Bladder microvascular endothelial cell (primary cell): ENCODE measurements around the gene SF3B1. TPM values are rescaled to one million over a fixed set of nuclear protein-coding genes. Genes with fewer than 3 reads are reported as not detected.

Experiments
- total RNA-seq: library from RNA; depleted of rRNA; stranded (reverse); fragments of >200 nt; gene quantifications from 2 replicates; pipeline ENCODE4 v1.2.3, GENCODE V29; 2014

Gene SF3B1, protein sequence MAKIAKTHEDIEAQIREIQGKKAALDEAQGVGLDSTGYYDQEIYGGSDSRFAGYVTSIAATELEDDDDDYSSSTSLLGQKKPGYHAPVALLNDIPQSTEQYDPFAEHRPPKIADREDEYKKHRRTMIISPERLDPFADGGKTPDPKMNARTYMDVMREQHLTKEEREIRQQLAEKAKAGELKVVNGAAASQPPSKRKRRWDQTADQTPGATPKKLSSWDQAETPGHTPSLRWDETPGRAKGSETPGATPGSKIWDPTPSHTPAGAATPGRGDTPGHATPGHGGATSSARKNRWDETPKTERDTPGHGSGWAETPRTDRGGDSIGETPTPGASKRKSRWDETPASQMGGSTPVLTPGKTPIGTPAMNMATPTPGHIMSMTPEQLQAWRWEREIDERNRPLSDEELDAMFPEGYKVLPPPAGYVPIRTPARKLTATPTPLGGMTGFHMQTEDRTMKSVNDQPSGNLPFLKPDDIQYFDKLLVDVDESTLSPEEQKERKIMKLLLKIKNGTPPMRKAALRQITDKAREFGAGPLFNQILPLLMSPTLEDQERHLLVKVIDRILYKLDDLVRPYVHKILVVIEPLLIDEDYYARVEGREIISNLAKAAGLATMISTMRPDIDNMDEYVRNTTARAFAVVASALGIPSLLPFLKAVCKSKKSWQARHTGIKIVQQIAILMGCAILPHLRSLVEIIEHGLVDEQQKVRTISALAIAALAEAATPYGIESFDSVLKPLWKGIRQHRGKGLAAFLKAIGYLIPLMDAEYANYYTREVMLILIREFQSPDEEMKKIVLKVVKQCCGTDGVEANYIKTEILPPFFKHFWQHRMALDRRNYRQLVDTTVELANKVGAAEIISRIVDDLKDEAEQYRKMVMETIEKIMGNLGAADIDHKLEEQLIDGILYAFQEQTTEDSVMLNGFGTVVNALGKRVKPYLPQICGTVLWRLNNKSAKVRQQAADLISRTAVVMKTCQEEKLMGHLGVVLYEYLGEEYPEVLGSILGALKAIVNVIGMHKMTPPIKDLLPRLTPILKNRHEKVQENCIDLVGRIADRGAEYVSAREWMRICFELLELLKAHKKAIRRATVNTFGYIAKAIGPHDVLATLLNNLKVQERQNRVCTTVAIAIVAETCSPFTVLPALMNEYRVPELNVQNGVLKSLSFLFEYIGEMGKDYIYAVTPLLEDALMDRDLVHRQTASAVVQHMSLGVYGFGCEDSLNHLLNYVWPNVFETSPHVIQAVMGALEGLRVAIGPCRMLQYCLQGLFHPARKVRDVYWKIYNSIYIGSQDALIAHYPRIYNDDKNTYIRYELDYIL
- total RNA-seq: 121 and 233 TPM in 2 replicates

DNA sequence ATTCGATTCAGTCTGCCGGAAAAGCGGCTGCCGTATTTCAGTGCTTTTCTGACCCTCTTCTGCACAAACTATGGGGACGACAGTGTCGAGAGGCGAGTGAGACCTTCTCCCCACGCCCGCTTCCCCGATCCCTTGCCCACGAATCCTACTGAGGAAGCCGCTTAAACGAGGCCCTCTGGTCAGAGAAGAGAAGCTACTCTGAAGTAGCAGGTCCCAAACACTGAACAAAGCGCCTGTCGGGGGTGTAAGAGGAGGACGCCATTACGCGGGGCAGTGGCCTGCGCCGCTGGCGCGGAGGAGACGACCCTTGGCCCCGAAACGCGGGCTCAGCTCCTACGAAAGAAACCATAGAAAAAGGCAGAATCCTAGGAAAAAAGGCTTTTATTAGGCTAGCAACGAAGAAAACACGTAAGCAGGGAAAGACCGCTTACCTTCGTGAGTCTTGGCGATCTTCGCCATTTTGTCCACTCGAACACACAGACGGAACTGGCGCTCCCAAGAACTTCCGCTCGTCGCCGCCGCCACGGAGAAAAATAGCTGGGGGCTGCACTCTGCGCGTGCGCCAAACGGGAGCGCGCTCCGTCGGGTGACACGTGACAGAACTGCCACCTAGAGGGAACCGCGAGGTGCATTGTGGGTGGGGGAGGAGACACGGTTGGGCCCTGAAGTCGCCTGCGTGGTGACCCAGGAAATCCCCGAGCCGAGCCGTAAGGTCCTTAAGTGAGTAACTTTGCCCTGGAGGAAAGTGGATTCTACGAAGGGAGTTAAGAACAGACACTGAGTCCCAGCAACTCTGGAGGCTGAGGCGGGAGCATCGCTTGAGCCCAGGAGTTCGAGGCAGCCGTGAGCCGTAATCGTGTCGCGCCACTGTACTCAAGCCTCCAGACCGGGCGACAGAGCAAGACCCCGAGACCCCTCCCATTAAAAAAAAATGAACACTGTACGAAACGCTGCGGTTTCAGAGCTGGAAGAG is at the start of gene SF3B1:
SF3B1 (minus strand) TSS at position 488 of the 973 bp plus-strand sequence; CDS start at position 459, 29 bp downstream.

DNA sequence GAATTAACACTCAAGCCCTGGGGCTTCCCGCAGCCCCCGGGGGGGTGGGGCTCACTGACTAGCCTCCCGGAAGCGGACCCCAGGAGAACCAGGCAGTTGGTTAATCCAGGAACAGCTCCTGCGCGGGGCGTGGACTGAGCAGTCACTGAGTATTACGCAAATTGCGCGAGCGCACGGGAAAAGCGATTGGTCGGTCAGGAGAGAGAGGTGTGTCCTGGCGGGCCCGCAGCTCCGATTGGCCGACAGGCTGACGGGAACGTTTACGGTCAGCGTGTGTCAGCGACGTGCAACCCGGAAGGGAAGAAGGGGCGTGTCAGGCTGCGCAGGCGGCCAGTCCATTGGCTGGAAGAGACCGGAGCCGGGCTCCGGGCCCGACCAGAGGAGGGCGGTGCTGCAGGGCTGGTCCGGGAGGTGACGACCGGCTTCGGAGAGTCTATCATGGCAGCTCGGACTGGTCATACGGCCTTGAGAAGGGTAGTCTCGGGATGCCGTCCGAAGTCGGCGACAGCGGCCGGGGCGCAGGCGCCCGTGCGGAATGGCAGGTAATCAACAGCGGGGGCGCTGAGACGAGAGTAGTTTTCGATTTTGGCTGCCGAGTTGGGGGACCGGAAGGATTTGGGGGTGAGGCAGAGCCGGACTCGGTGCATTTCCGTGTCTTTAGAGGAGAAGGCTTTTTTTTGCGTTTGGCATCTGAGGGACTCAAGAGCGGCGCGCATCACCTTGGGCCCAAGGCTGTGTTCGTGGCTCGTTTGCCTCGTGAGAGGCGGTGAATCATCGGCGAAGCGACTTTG is 18.5 kb upstream of the SF3B1 start, which contains the start of gene COQ10B:
COQ10B (plus strand) TSS at position 430 of the 791 bp plus-strand sequence; CDS start at position 439, 9 bp downstream.

Other genes starting within 250 kb of the SF3B1 start
- gene ANKRD44, start 124.2 kb downstream of the SF3B1 start, total RNA-seq: 3.6 and 5.7 TPM in 2 replicates
- gene COQ10B, start 18.5 kb upstream of the SF3B1 start, total RNA-seq: 18.3 and 27.3 TPM in 2 replicates
- gene HSPD1, start 64.8 kb upstream of the SF3B1 start, total RNA-seq: 126 and 196 TPM in 2 replicates
- 71.2 and 79.2 TPM in 2 replicates for gene HSPE1, start 65.4 kb upstream of the SF3B1 start, total RNA-seq
- 19.3 and 34.2 TPM in 2 replicates for gene MOB4, start 81.0 kb upstream of the SF3B1 start, total RNA-seq
- gene RFTN2, start 240.6 kb upstream of the SF3B1 start, total RNA-seq: 7.8 and 14.2 TPM in 2 replicates